Measurements from ENCODE around the gene WFDC9.

GRCh38 chr20:45621593-45621992 is 9.5 kb downstream of the WFDC9 start:
- TF ChIP-seq, protein P1, sequence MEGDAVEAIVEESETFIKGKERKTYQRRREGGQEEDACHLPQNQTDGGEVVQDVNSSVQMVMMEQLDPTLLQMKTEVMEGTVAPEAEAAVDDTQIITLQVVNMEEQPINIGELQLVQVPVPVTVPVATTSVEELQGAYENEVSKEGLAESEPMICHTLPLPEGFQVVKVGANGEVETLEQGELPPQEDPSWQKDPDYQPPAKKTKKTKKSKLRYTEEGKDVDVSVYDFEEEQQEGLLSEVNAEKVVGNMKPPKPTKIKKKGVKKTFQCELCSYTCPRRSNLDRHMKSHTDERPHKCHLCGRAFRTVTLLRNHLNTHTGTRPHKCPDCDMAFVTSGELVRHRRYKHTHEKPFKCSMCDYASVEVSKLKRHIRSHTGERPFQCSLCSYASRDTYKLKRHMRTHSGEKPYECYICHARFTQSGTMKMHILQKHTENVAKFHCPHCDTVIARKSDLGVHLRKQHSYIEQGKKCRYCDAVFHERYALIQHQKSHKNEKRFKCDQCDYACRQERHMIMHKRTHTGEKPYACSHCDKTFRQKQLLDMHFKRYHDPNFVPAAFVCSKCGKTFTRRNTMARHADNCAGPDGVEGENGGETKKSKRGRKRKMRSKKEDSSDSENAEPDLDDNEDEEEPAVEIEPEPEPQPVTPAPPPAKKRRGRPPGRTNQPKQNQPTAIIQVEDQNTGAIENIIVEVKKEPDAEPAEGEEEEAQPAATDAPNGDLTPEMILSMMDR (IDR thresholded peaks at IDR 0.05): no peak
- TF ChIP-seq POLR2A (IDR thresholded peaks at IDR 0.05): no peak
